Caco-2 (cell line): ENCODE data around the gene COLEC11. TPM values are rescaled to one million over a fixed set of nuclear protein-coding genes. Genes with fewer than 3 reads are reported as not detected.

Source experiments
- BruUV-seq: library from RNA; stranded (reverse); fragments of 400-500 nt; replicated peaks from 2 replicates; lab custom pipeline; 2021; lab: Mats Ljungman, UMichigan
- CTCF ChIA-PET: fragments of 300-600 bp; sonication (Branson Sonifier 250); formaldehyde crosslinking; loops from one replicate; lab custom pipeline; 2022; ENCODE audit warnings: antibody characterized with exemption; lab: Charles Lee
- POLR2A ChIA-PET: fragments of 300-600 bp; sonication (Branson Sonifier 250); formaldehyde crosslinking; loops from one replicate; lab custom pipeline; 2022; ENCODE audit warnings: antibody characterized with exemption; lab: Charles Lee
- DNase-seq, 2 experiments: peaks; one replicate each; pipeline versions ENCODE4 v3.0.0 to v3.0.0-alpha.2; 2020 to 2022
- H3K27me3 ChIP-seq: replicated peaks from 2 replicates; pipeline ENCODE4 v1.6.0; 2011; ENCODE audit warnings: low read length; ENCODE audit not compliant: control insufficient read depth, insufficient read depth
- H3K36me3 ChIP-seq: 2 replicates; pipeline ENCODE4 v1.5.1; 2011; ENCODE audit warnings: low read length; ENCODE audit not compliant: control insufficient read depth, insufficient read depth
- H3K4me1 ChIP-seq: fragments of 250-450 bp; sonication (Bioruptor Pico); 2 replicates; pipeline ENCODE4 v1.5.1; 2020; ENCODE audit warnings: mild to moderate bottlenecking
- H3K4me3 ChIP-seq: 2 replicates; pipeline ENCODE4 v1.5.1; 2011; ENCODE audit warnings: low read depth, mild to moderate bottlenecking, control low read depth, low read length
- H3K9me3 ChIP-seq: fragments of 250-450 bp; sonication (Bioruptor Pico); 2 replicates; pipeline ENCODE4 v1.5.1; 2020; ENCODE audit warnings: mild to moderate bottlenecking, moderate library complexity
- H3K27ac Mint-ChIP-seq: one replicate; pipeline ENCODE4 v1.8.0; 2022; ENCODE audit warnings: mixed read lengths; ENCODE audit not compliant: unreplicated experiment
- H3K27me3 Mint-ChIP-seq: one replicate; pipeline ENCODE4 v1.8.0; 2022; ENCODE audit warnings: mixed read lengths; ENCODE audit not compliant: insufficient read depth, unreplicated experiment
- H3K36me3 Mint-ChIP-seq: one replicate; pipeline ENCODE4 v1.8.0; 2022; ENCODE audit warnings: mild to moderate bottlenecking, mixed read lengths; ENCODE audit not compliant: insufficient read depth, unreplicated experiment
- H3K4me1 Mint-ChIP-seq: one replicate; pipeline ENCODE4 v1.8.0; 2022; ENCODE audit warnings: low read depth, mixed read lengths; ENCODE audit not compliant: unreplicated experiment
- H3K4me3 Mint-ChIP-seq: one replicate; pipeline ENCODE4 v1.8.0; 2022; ENCODE audit warnings: mild to moderate bottlenecking, moderate library complexity, mixed read lengths; ENCODE audit not compliant: unreplicated experiment
- H3K9me3 Mint-ChIP-seq: one replicate; pipeline ENCODE4 v1.8.0; 2022; ENCODE audit warnings: mixed read lengths; ENCODE audit not compliant: unreplicated experiment
- CTCF ChIP-seq, 2 experiments: fragments of 200-600 bp in 1 of 2; IDR thresholded peaks; 1 replicate in 1 of 2; 2 replicates in 1 of 2; pipeline versions ENCODE4 v1.5.1 to v1.8.0; 2011 to 2022; ENCODE audit warnings: antibody characterized with exemption in 1 of 2, control low read depth in 1 of 2, inconsistent platforms in 1 of 2, low read depth in 1 of 2, low read length in 1 of 2, mild to moderate bottlenecking in 1 of 2, moderate library complexity in 1 of 2; ENCODE audit not compliant: insufficient read depth in 1 of 2, severe bottlenecking in 1 of 2, unreplicated experiment in 1 of 2
- intact Hi-C: fragments of 100-400 bp; cut with micrococcal nuclease; formaldehyde crosslinking; loops from one replicate; pipeline ENCODE4 v1.10.0; 2022; ENCODE audit not compliant: unreplicated experiment
- total RNA-seq: library from RNA; stranded (reverse); gene quantifications from 2 replicates; pipeline ENCODE4 v1.2.3, GENCODE V29; 2022

Gene COLEC11
- total RNA-seq, 1 experiment from 2014 or later = not detected

- Histone ChIP-seq H3K4me1 (no peaks in the 10 kb centered on the region), H3K4me3 (no peak overlapping the region), H3K36me3 (no peaks in the 10 kb centered on the region), H3K27me3 (no peaks in the 10 kb centered on the region; the same call in 1 of the 2 replicates), H3K9me3 (no peaks in the 10 kb centered on the region)
- Mint-ChIP-seq H3K27me3 (peaks cover 36% of the 10 kb centered on the region), H3K27ac (no peak overlapping the region), H3K36me3 (no peaks in the 10 kb centered on the region), H3K4me3 (no peak overlapping the region), H3K9me3 (no peaks in the 10 kb centered on the region), H3K4me1 (no peaks in the 10 kb centered on the region)
- intact Hi-C loops = no loop called here
- POLR2A ChIA-PET = no interaction called here
- DNase-seq = no peak
- CTCF ChIA-PET = no interaction called here
- no peak for TF ChIP-seq CTCF (IDR thresholded peaks at IDR 0.05; ENCODE audit: insufficient read depth in 1 of 2, low read depth in 1 of 2, low read length in 1 of 2, severe bottlenecking in 1 of 2, unreplicated experiment in 1 of 2)
- no TSS peak for BruUV-seq
Measured at GRCh38 chr2:3679180-3679579, 84.3 kb downstream of the COLEC11 start.

GRCh38 chr2:3679616-3680393, 84.9 kb downstream of the COLEC11 start:
- intact Hi-C loops = no loop called here
- no peaks in the 10 kb centered on the region for H3K4me1 ChIP-seq
- no peaks in the 10 kb centered on the region for H3K9me3 ChIP-seq
- no peaks in the 10 kb centered on the region for H3K36me3 ChIP-seq
- ChIA-PET CTCF (no interaction called here), POLR2A (no interaction called here)
- no peak for TF ChIP-seq CTCF (IDR thresholded peaks at IDR 0.05; ENCODE audit: insufficient read depth in 1 of 2, low read depth in 1 of 2, low read length in 1 of 2, severe bottlenecking in 1 of 2, unreplicated experiment in 1 of 2)
- H3K4me1 Mint-ChIP-seq = no peaks in the 10 kb centered on the region
- BruUV-seq = no TSS peak
- H3K27ac Mint-ChIP-seq = no peak overlapping the region
- DNase-seq = no peak
- no peak overlapping the region for H3K4me3 Mint-ChIP-seq
- H3K27me3 Mint-ChIP-seq = peaks cover 35% of the 10 kb centered on the region
- H3K4me3 ChIP-seq = no peak overlapping the region
- no peaks in the 10 kb centered on the region for H3K9me3 Mint-ChIP-seq
- no peaks in the 10 kb centered on the region; the same call in 1 of the 2 replicates for H3K27me3 ChIP-seq
- H3K36me3 Mint-ChIP-seq = no peaks in the 10 kb centered on the region

GRCh38 chr2:3680548-3681345, 85.8 kb downstream of the COLEC11 start:
- Histone ChIP-seq H3K27me3 (no peaks in the 10 kb centered on the region; the same call in 1 of the 2 replicates), H3K36me3 (no peaks in the 10 kb centered on the region), H3K4me1 (no peaks in the 10 kb centered on the region), H3K9me3 (no peaks in the 10 kb centered on the region), H3K4me3 (no peak overlapping the region)
- peaks cover 32% of the 10 kb centered on the region for H3K27me3 Mint-ChIP-seq
- H3K9me3 Mint-ChIP-seq = no peaks in the 10 kb centered on the region
- intact Hi-C loops = no loop called here
- POLR2A ChIA-PET = no interaction called here
- no peak overlapping the region for H3K4me3 Mint-ChIP-seq
- H3K27ac Mint-ChIP-seq = no peak overlapping the region
- no peak for TF ChIP-seq CTCF (IDR thresholded peaks at IDR 0.05; ENCODE audit: insufficient read depth in 1 of 2, low read depth in 1 of 2, low read length in 1 of 2, severe bottlenecking in 1 of 2, unreplicated experiment in 1 of 2)
- BruUV-seq = no TSS peak
- CTCF ChIA-PET = no interaction called here
- no peak for DNase-seq
- no peaks in the 10 kb centered on the region for H3K4me1 Mint-ChIP-seq
- H3K36me3 Mint-ChIP-seq = no peaks in the 10 kb centered on the region
